ENCODE measurements around the gene CHMP6. TPM values are rescaled to one million over a fixed set of nuclear protein-coding genes. Genes with fewer than 3 reads are reported as not detected.

CHMP6 gene
- total and polyA plus RNA-seq, 9 of the 15 experiments (the other 6 are each of a cell fraction or from before 2014, with no cell fraction given), result 0.25 to 30.4 (median 13.4) TPM

- peak; percentile 63 for ATAC-seq
- Histone ChIP-seq H3K9me3 (replicated peaks; ENCODE audit: control insufficient read depth, insufficient read depth, low read depth, low read length) (no peaks in the 10 kb centered on the region), H3K4me1 (replicated peaks in 1 of 2; ENCODE audit: control insufficient read depth in 2 of 2, insufficient read depth in 2 of 2, low read length in 2 of 2) (peaks cover 13 to 72% of the 10 kb centered on the region in 2 experiments), H3K79me2 (ENCODE audit: control insufficient read depth, insufficient read depth, low read length) (peaks cover 44% of the 10 kb centered on the region), H3K9me1 (ENCODE audit: control insufficient read depth, insufficient read depth, low read length) (peaks cover 3% of the 10 kb centered on the region), H3K27ac (ENCODE audit: extremely low read depth, low read depth, low read length) (no peak overlapping the region), H3K36me3 (ENCODE audit: control insufficient read depth, insufficient read depth, low read length) (peaks cover 28% of the 10 kb centered on the region; the same call in 2 of the 3 replicates), H3K9ac (ENCODE audit: insufficient read depth in 1 of 2, low read depth in 2 of 2, low read length in 2 of 2) (peak overlapping the region; percentile 53 to 91; a peak in 3 of 4 replicates), H3K4me3 (peak overlapping the region; percentile 70), H3K27me3 (ENCODE audit: control insufficient read depth in 2 of 2, insufficient read depth in 2 of 2, low read length in 2 of 2) (no peaks in the 10 kb centered on the region), H4K20me1 (replicated peaks; ENCODE audit: control insufficient read depth, insufficient read depth, low read length) (peaks cover 20% of the 10 kb centered on the region; the same call in 1 of the 2 replicates), H3K4me2 (ENCODE audit: insufficient read depth, low read length) (peak overlapping the region; percentile 77), H2AFZ (ENCODE audit: low read depth, low read length) (peak overlapping the region; percentile 58; the same call in 1 of the 2 replicates)
- in situ Hi-C loops (cut with MboI), result no loop called here
- DNase-seq (ENCODE audit: extremely low read depth in 1 of 4, low spot score in 3 of 4), result peak in 1 of 4 experiments; percentile 31
- ChIA-PET POLR2A (interaction anchor here (1.0 to 1.1 kb wide), 3 partner anchors 15 to 82 kb away, joined by 3 read pairs; no protein-coding TSS in a partner anchor), CTCF (ENCODE audit: low intra/inter-chr PET ratio) (interaction anchor here (0.7 kb wide), 1 partner anchor 14 kb away, joined by 5 read pairs; no protein-coding TSS in a partner anchor)
- intact Hi-C loops (cut with micrococcal nuclease), result loop anchor here (2.0 kb wide), 1 partner anchor 23 kb away; no protein-coding TSS in a partner anchor
- FAIRE-seq, result no peak
- 5% methylated on average over 12 of the region's 49 CpGs for WGBS (ENCODE audit: insufficient coverage, low coverage, missing lambda C conversion rate)
- BruUV-seq (replicated peaks), result no TSS peak
- TF ChIP-seq NFE2 (IDR thresholded peaks at IDR 0.05; ENCODE audit: low read depth), result no peak
- TF ChIP-seq HMGXB4 (CRISPR knock-in tag; IDR thresholded peaks at IDR 0.05), result no peak
- no peak for TF ChIP-seq POLR2A (conservative IDR thresholded peaks at IDR 0.05)
- TF ChIP-seq ADNP (tag; IDR thresholded peaks at IDR 0.05), result no peak
- peak; percentile 34; the same call in 1 of the 2 replicates for TF ChIP-seq CXXC5 (CRISPR knock-in tag; IDR thresholded peaks at IDR 0.05)
- TF ChIP-seq KHSRP (IDR thresholded peaks at IDR 0.05), result no peak
- TF ChIP-seq ELF2 (CRISPR knock-in tag; IDR thresholded peaks at IDR 0.05), result no peak
- no peak for TF ChIP-seq MCM5 (IDR thresholded peaks at IDR 0.05; ENCODE audit: low read depth)
- no peak for TF ChIP-seq PML (IDR thresholded peaks at IDR 0.05; ENCODE audit: low read length)
- TF ChIP-seq MAFF (IDR thresholded peaks at IDR 0.05; ENCODE audit: low read length), result no peak
- TF ChIP-seq CCNT2 (IDR thresholded peaks at IDR 0.05; ENCODE audit: borderline replicate concordance, extremely low read depth, insufficient read length, low read depth, low read length), result peak; percentile 47
- no peak for TF ChIP-seq RAD21 (CRISPR knock-in tag; conservative IDR thresholded peaks at IDR 0.05 in 1 of 2, IDR thresholded peaks at IDR 0.05 in 1 of 2)
- TF ChIP-seq CBX2 (IDR thresholded peaks at IDR 0.05; ENCODE audit: insufficient read depth, low read length, poor library complexity, severe bottlenecking), result no peak
- TF ChIP-seq ARHGAP35 (IDR thresholded peaks at IDR 0.05; ENCODE audit: partially characterized antibody), result no peak
- TF ChIP-seq VEZF1 (CRISPR knock-in tag; IDR thresholded peaks at IDR 0.05), result no peak
- no peak for TF ChIP-seq SRSF1 (IDR thresholded peaks at IDR 0.05; ENCODE audit: low read depth, low read length)
- no peak for TF ChIP-seq MYBL2 (IDR thresholded peaks at IDR 0.05; ENCODE audit: low read depth)
- no peak for TF ChIP-seq MYBL2 (CRISPR knock-in tag; IDR thresholded peaks at IDR 0.05; ENCODE audit: borderline replicate concordance)
- no peak for TF ChIP-seq EGR1 (conservative IDR thresholded peaks at IDR 0.05)
- TF ChIP-seq ZNF384 (IDR thresholded peaks at IDR 0.05; ENCODE audit: low read depth, low read length), result no peak
- no peak for TF ChIP-seq ZNF561 (CRISPR knock-in tag; conservative IDR thresholded peaks at IDR 0.05)
- no peak for TF ChIP-seq BCL6 (CRISPR knock-in tag; IDR thresholded peaks at IDR 0.05)
Observed at GRCh38 chr17:81034168-81034777, 42.6 kb downstream of the CHMP6 start.
